DLD1 (cell line): ENCODE results near the gene CRY1.
"Not testable (repeated sequence)": the region's sequence is repeated elsewhere in the genome, so short reads cannot be mapped to it uniquely, and the experiment has no call there.

Source experiments
- in situ Hi-C: cut with HindIII; loops from 2 replicates; pipeline ENCODE4 v1.10.0; 2017; ENCODE audit warnings: low sequenced_read_pairs

The CRY1 gene

GRCh38 chr12:107017042-107017441, 76.3 kb downstream of the CRY1 start:
- in situ Hi-C loops = no loop called here

DNA sequence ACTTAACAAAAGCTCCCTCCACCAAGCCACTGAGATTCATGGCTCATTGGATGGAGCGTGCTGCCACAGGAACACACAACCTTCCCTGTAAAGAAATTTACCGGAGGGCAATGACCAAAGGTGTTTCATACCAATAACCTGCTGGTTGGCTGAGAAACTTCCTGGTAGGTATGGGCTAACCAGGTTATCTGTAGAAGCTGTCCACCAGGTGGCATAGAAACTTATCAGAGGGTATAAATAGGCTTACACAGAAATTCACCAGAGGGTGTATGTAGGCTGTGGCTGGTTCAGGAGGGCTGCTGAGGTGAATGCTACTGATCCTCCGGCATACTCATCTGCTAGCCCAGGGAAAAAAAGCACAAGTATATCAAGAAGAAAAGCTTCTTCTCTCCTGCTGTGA, 79.3 kb downstream of the CRY1 start:
- in situ Hi-C loops = no loop called here

- in situ Hi-C loops = no loop called here
These were observed 80.5 kb downstream of the CRY1 start for GRCh38 chr12:107012736-107013425.

GRCh38 chr12:107011519-107011918, 81.8 kb downstream of the CRY1 start:
- in situ Hi-C loops = no loop called here

DNA sequence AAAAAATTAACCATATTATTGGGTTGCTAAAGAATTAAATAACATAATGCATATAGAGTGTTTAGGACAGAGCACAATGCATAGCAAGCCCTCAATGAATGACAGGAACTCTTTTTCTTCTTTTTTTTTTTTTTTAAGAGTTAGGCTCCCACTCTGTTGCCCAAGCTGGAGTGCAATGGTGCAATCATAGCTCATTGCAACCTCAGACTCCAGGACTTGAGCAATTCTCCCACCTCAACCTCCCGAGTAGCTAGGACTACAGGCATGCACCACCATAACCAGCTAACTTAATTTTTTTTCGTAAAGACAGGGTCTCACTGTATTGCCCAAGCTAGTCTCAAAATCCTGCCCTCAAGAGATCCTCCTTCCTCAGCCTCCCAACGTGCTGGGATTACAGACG, 85.9 kb downstream of the CRY1 start:
- in situ Hi-C loops = no loop called here

GRCh38 chr12:107002665-107003064, 90.7 kb downstream of the CRY1 start:
- in situ Hi-C loops = not testable (repeated sequence)

DNA sequence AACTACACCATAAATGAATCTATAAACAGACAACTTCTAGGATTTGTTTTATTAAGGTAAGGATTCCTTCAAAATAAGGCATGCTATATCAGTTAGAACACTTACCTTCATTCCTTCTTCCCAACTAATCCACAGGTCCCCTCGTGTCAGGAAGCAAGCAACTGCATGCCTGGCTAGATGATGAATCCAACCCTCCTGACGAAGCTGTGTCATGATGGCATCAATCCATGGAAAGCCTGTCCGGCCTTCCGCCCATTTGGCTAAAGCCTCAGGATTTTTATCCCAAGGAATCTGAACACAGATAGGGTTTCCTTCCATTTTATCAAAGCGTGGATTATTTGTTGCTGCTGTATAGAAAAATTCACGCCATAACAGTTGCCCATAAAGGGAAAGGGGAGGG, 93.9 kb downstream of the CRY1 start:
- in situ Hi-C loops = no loop called here

DNA sequence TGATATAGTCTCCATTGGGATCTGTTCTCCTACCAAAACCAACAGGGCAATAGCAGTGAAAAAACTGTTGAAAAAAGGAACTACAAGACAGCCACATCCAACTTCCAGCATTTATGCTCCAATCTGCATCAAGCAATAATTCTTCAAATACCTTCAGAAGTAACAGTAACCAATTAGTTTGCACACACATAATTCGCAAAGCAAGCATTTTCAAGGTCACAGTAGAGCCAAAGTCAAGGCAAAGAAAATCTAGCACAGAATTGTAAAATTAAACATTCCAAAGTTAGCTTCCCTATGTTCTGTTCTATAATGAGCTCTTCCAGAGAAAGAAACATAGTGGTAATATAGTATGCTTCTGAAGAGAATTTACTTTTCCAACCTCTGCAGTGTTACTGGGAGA, 95.4 kb downstream of the CRY1 start:
- in situ Hi-C loops = no loop called here

DNA sequence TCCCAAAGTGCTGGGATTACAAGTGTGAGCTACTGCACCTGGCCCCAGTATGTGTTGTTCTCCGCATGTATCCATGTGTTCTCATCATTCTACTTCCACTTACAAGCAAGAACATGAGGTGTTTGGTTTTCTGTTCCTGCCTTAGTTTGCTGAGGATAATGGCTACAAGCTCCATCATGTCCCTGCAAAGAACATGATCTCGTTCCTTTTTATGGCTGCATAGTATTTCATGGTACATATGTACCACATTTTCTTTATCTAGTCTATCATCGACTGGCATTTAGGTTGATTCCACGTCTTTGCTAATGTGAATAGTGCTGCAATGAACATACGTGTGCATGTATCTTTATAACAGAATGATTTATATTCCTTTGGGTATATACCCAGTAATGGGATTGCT, 97.2 kb downstream of the CRY1 start:
- in situ Hi-C loops = not testable (repeated sequence)

- in situ Hi-C loops = no loop called here
These were observed 98.6 kb downstream of the CRY1 start for GRCh38 chr12:106994579-106995220.

DNA sequence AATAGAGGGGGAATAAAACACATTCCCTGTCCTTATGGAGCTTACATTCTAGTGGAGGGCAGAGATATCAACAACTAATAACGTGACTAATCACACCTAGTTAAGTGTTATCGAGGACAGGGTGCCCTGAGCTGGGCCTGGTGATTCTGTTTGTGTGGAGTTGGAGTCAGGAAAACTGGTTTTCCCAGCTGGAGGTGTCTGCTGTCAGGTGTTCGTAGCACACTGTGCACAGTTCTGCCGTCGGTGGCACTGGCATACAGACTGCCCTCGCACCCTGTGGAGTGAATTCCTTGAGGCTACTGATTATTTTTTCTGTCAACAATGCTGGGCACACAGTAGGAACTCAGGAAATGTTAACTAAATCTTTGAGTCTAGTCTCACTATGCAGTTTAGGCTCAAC, 105.5 kb downstream of the CRY1 start:
- in situ Hi-C loops = no loop called here

- in situ Hi-C loops = no loop called here
These were observed 106.5 kb downstream of the CRY1 start, which contains the start of gene MTERF2 for GRCh38 chr12:106986625-106987389. MTERF2 (minus strand) TSS chr12:106987146; CDS start chr12:106978714, 8,432 bp downstream.

DNA sequence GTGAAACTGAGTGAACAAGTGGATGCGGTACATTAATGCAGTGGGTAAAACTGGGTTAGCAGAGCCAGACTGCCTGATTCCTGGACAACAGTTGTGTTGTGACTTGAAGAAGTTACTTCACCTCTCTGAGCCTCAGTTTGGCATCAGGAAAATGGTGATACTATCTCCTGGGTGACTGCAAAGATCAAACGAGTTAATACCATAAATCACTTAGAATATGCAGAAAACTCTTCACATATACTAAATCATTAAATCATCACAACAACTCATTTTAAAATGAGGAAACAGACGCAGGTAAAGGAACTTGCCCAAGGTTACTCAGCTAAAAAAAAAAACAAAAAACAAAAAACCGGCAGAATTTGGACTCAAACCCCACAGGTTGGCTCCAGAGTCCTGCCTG, 107.2 kb downstream of the CRY1 start:
- in situ Hi-C loops = no loop called here

DNA sequence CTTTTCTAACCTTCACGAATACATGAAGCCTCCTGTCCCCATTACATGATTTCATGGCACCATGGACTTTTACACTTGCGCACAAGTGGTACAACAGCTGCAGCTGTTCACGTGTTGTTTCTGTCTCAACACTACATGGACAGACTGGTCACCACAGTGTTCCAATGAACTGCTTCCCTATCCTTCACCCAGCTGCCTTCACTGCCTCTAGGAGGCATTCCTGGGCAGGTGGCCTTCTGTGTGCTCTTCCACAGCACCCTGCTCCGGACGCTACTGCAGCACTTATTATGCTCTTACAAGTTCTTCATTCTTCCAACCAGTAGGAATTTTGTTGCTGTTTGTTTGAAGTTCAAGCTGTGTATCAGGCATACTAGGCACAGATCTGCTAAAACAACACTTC, 107.9 kb downstream of the CRY1 start:
- in situ Hi-C loops = no loop called here

DNA sequence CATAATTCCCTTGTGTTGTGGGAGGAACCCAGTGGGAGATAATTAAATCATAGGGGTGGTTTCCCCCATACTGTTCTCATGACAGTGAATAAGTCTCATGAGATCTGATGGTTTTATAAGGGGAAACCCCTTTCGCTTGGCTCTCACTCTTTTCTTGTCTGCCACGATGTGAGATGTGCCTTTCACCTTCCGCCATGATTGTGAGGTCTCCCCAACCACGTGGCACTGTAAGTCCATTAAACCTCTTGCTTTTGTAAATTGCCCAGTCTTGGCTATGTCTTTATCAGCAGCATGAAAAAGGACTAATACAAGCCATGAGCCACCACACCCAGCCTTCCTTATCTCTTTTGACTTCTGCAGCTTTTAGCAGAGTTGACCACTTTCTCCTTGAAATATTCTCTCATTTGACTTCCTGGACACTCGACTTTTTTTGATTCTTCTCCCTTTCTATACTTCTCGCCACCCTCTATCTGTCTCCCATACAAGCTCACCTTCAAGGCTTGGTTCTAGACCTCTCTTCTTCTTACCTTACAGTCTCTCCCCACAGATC, 108.7 kb downstream of the CRY1 start:
- in situ Hi-C loops = no loop called here

GRCh38 chr12:106982229-106982628, 111.1 kb downstream of the CRY1 start:
- in situ Hi-C loops = no loop called here

- in situ Hi-C loops = no loop called here
These were observed 111.6 kb downstream of the CRY1 start for GRCh38 chr12:106981788-106982187.

GRCh38 chr12:106980944-106981343, 112.4 kb downstream of the CRY1 start:
- in situ Hi-C loops = no loop called here

DNA sequence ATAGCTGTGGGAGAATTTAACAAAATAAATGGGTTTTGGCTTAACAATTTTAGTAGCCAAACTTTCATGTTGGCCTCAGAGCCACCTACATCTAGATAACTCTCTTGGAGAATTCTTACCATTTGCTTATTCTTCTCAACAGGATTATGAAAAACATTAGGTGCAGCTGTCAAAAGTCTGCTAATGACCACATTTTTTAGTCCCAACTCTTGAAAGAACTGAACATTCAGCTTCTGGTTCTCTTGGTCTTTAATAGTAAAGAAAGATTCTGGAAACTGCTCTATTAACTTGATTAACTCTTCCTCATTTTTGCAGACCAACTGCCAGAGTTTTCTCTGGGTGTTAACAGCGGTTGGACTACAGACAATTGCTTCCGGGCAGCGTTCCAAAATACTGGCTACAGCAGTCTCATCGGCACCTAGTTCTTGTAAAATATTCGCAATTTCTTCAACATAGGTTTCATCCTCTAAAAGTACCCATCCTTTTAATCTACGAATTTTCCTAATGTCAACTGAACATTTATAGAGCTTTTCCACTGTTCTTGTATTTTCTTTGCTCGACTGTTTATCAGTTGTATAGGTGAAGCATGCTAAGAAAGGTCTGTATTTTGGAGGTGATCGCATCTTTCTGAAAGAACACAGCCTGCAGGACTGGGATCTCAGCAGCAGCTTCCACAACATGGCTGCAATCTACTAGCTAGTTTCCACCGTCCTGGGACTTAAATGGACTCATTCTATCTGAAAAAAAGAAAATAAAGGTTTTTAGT, 115.1 kb downstream of the CRY1 start:
- in situ Hi-C loops = no loop called here

DNA sequence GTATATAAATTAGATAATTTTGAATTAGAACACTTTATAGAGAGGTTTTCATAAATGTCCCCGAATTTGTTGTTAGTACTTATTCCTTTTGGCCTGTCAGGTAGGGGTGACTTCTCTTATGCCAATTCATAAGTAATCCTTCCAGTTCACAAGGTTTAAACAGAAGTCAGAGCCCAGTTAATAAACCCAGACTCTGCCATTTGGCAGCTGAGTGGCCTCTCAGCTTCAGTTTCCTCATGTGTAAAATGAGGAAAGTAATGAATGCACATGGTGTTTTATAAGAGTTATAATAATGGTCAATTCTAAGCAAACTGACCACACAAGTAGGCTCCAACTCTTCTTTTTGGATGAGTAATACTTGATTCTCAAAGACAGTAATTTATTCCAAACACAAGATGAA, 116.7 kb downstream of the CRY1 start:
- in situ Hi-C loops = no loop called here
